ELF-1 (cell line): ENCODE measurements around the gene RETREG1.
A peak's percentile ranks its signal among the peaks of the same experiment; 100 is the strongest.
"Not testable (repeated sequence)": the region's sequence is repeated elsewhere in the genome, so short reads cannot be mapped to it uniquely, and the experiment has no call there.

Experiments
- DNase-seq: peaks from one replicate; pipeline ENCODE4 v3.0.0-alpha.2; 2016; ENCODE audit warnings: low read depth, low spot score

The RETREG1 gene

DNA sequence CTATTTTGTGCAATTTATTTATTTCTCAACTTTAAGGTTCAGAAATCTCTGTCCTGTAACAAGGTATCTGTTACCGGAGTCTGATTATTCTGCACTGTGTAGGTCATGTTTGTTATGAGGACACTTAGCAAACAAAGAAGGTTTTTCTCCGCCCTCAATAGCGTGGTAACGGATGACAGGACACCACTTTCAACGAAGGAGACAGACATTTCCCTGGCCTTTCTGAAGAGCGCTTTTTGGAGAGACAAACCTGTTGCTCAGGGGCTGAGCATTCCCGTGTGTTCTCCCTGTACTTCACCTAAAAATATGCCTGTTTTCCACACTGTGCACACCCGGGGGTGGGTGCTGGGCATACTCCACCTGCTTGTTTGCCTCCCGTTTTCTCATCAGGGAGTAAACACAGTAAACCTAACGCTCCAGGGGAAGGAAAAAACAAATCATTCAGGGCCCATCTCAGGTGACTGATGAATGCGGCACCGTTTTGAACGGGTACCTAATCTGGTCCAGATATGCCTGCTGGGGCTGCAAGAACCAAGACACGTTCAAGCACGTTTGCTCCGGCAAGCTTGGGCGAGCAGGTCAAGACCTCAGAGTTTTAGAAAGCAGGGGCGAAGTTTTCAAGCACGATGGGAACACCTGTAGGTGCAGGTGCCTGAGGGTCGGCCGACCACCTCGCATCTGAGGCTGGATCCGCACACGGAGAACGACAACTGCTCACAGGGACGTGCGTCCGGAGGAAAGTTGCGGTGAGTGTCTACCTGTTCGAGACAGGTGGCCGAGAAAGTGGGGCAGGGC, 859 bp downstream of the RETREG1 start:
- peak; percentile 5 for DNase-seq

DNA sequence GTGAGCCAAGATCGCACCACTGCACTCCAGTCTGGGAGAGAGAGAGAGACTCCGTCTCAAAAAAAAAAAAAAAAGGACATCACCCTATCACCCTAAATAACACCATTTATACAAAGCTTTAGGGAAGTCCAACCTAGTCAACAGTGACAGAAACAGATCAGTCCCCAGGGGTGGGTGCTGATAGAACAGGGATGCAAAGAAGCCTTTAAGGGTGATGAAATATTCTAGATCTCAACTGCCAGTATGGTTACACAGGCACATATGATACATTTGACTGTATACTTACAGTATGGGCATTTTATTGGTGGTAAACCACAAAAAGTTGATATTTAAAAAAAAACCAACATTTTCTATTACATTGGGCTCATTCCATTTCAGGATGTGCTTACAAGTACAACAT, 4.8 kb downstream of the RETREG1 start:
- no peak for DNase-seq

- DNase-seq = not testable (repeated sequence)
Observed at GRCh38 chr5:16610896-16611295, 5.9 kb downstream of the RETREG1 start.

GRCh38 chr5:16609412-16609811, 7.4 kb downstream of the RETREG1 start:
- peak; percentile 11 for DNase-seq

DNA sequence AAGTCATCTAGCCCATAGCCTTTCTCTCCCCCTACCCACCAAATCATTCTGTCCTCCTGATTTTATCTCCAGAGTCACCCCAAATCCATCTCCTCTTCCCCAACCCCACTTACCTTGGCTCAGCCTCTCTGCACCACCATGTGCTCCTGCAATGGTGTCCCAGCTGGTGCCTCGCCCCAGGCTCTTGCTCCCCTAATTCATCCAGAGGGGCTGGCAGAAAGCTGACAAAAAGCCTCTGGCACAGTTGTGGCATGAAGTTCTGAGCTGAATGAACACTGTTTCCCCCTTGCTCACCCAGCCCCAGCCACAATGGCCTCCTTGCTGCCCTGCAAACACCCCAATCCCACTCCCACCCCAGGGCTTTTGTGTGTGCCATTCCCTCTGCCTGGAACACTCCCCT, 10.2 kb downstream of the RETREG1 start:
- DNase-seq = no peak

GRCh38 chr5:16603701-16604100, 13.1 kb downstream of the RETREG1 start:
- DNase-seq = no peak

- no peak for DNase-seq
Observed at GRCh38 chr5:16603295-16603694, 13.5 kb downstream of the RETREG1 start.

GRCh38 chr5:16602182-16602581, 14.6 kb downstream of the RETREG1 start:
- no peak for DNase-seq

- DNase-seq = no peak
Observed at GRCh38 chr5:16600946-16601345, 15.9 kb downstream of the RETREG1 start.

DNA sequence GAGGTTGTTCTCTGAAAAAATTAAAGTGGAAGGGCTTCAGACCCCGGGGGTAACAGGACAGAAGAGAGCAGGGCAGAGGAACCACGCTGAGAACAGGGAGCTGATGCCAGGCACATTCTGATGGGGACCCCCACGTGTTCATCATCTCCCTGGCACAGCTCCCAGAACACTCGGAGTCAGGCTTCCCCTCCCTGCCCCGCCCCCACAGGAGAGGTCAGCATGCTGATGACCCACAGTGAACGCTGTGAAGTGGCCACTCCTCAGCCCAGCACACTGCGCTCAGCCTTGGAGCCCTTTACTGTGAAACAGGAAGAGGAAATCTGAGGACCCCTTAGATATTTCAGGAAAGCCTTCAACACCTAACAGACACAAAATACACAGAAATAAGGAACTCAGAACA, 16.4 kb downstream of the RETREG1 start:
- DNase-seq = no peak

GRCh38 chr5:16597946-16598694, 18.7 kb downstream of the RETREG1 start:
- DNase-seq = no peak

DNA sequence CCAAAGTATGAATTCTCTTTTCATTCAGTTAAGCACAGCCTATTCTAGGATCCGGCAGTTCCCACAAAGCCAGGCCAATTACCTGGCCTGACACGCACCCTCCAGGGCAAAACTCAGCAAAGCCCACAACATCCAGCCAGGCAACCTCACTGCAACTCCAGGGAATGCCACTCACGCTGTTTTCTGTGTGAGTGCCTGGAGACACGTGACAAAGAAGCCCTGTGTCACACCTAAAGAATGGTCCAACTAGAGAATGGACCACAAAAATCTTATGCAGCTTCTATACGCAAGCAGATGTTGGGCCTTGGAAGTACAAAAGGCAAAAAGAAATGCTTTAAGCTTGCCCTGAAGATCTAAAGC, 20.2 kb downstream of the RETREG1 start:
- DNase-seq = peak; percentile 73

DNA sequence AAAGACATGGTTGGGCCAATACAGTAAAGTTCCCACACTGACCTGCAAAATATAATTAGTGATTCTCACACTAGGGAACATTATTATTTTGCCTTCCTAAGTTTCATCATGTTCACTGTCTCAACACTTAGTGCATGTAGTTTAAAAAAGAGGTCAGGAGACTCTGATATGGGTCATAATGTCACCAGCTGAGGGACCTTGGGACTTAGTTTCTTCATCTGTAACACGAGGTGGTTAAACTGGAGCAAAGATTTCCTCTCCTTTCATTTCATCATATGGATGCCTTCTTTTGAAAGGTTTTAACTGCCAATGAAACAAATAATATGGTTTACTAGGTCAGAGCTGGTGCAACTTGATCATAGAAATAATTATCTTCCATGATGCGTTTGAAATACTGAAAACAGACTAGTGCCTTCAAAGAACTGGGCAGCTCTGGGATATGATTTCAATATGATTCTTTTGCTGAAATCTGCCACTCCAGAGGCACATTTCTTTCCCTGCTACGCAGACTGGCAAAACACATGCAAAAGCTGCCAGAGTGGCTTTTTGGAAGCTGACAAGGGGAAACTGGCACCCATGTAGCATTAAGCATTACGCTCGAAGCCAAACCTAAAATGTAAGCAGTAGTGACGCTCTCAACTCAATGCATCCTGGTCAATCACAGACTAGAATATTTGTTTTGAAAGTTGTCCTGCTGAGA, 20.8 kb downstream of the RETREG1 start:
- DNase-seq = no peak

GRCh38 chr5:16593628-16594027, 23.2 kb downstream of the RETREG1 start:
- DNase-seq = no peak

- no peak for DNase-seq
Observed at GRCh38 chr5:16593013-16593412, 23.8 kb downstream of the RETREG1 start.

GRCh38 chr5:16592255-16592654, 24.5 kb downstream of the RETREG1 start:
- no peak for DNase-seq

- no peak for DNase-seq
Observed at GRCh38 chr5:16590685-16591084, 26.1 kb downstream of the RETREG1 start.

DNA sequence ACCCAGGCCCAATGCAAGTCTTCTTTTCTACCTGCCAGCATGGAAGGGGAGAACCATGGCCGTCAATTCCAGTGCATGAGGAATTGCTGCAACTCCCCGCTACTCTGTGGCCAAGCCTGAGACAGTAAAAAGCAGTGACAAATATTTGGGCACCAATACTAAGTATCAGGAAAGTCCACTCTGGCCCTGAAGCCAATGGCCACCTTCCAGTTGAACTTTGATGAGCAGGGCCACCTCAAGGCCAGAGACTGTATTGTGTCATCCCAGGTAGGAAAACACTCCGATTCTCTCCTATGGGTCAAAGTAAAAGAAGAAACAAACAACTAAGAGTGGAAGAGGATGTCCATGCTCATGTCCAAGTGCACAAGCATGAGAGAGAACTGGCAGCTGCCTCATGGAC, 27.1 kb downstream of the RETREG1 start:
- DNase-seq = no peak

- no peak for DNase-seq
Observed at GRCh38 chr5:16588434-16589214, 28.2 kb downstream of the RETREG1 start.

GRCh38 chr5:16586556-16586955, 30.2 kb downstream of the RETREG1 start:
- no peak for DNase-seq

DNA sequence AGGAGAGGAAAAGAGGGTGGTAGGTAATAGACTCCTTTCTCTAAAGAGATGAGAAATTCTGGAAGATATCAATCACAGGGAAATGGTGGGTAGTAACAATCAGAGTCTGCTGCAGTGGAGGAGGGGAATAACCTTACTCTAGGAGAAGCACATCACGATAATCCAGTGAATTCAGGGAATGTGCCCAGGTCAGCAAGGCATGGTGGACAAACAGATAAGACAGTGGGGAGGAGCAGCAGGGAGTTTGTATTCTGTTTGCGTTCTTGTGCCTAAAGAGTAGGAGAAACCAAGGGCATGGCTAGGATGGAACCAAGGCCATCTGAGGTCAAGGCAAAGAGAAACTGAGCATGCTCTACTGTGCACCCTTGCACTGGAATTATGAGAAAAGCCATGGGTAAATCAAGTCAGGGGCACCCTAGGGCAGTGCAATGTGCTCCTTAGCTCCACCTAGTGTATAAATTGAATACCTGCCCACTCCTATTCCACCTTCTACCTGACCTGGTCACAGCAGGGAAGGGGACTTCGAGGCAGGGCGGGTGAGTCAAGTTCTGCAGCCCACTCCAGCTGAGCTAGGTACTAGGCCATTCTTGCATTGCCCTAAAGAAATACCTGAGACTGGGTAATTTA, 31.6 kb downstream of the RETREG1 start:
- DNase-seq = peak; percentile 25
